HG02571 (cell line): Measurements from ENCODE around the gene FOSB.
"Not testable (repeated sequence)": the region's sequence is repeated elsewhere in the genome, so short reads cannot be mapped to it uniquely, and the experiment has no call there.

ENCODE experiments used
- ATAC-seq: cut with Tn5 transposase; IDR thresholded peaks from one replicate; pipeline ENCODE4 v1.9.1; 2021; ENCODE audit warnings: mild to moderate bottlenecking, moderate library complexity; ENCODE audit not compliant: unreplicated experiment

The FOSB gene

GRCh38 chr19:45502111-45502510 lies 34.3 kb downstream of the FOSB start:
- ATAC-seq = no peak

- ATAC-seq = no peak
Observed at GRCh38 chr19:45503909-45504308, 36.1 kb downstream of the FOSB start.

GRCh38 chr19:45505151-45505995 lies 37.6 kb downstream of the FOSB start:
- no peak for ATAC-seq

- no peak for ATAC-seq
Observed at GRCh38 chr19:45505996-45506245, 38.1 kb downstream of the FOSB start.

- ATAC-seq = peak; percentile 51
Observed at GRCh38 chr19:45506246-45506988, 38.6 kb downstream of the FOSB start.

GRCh38 chr19:45506989-45507871 lies 39.4 kb downstream of the FOSB start, which contains the start of gene VASP:
Gene VASP, plus strand, starts transcription at chr19:45507479. Its CDS starts 293 bp downstream, at chr19:45507772.
- peak; percentile 52 for ATAC-seq

GRCh38 chr19:45507872-45508416 lies 40.1 kb downstream of the FOSB start:
- ATAC-seq = no peak

- ATAC-seq = no peak
Observed at GRCh38 chr19:45508417-45508860, 40.6 kb downstream of the FOSB start.

GRCh38 chr19:45508861-45509691 lies 41.3 kb downstream of the FOSB start:
- no peak for ATAC-seq

- no peak for ATAC-seq
Observed at GRCh38 chr19:45509692-45510015, 41.9 kb downstream of the FOSB start.

- ATAC-seq = not testable (repeated sequence)
Observed at GRCh38 chr19:45510352-45510751, 42.6 kb downstream of the FOSB start.

GRCh38 chr19:45511074-45511473 lies 43.3 kb downstream of the FOSB start:
- no peak for ATAC-seq

GRCh38 chr19:45512881-45513483 lies 45.2 kb downstream of the FOSB start:
- no peak for ATAC-seq

GRCh38 chr19:45514376-45515051 lies 46.7 kb downstream of the FOSB start:
- no peak for ATAC-seq

- no peak for ATAC-seq
Observed at GRCh38 chr19:45515081-45515624, 47.4 kb downstream of the FOSB start.

GRCh38 chr19:45515807-45516401 lies 48.1 kb downstream of the FOSB start:
- ATAC-seq = no peak

GRCh38 chr19:45517238-45517637 lies 49.4 kb downstream of the FOSB start:
- no peak for ATAC-seq

- ATAC-seq = no peak
Observed at GRCh38 chr19:45517641-45518468, 50.1 kb downstream of the FOSB start.
